GM12873 (cell line): ENCODE measurements around the gene IP6K1.

Source experiments
- CTCF ChIP-seq: IDR thresholded peaks from 2 replicates; pipeline ENCODE4 v1.5.1; 2012; ENCODE audit warnings: low read depth, mild to moderate bottlenecking, moderate library complexity, low read length, control low read depth; ENCODE audit not compliant: insufficient read depth; ENCODE audit errors: missing control alignments

The IP6K1 gene

GRCh38 chr3:49792371-49793150 lies 6.2 kb upstream of the IP6K1 start:
- no peak for TF ChIP-seq CTCF

DNA sequence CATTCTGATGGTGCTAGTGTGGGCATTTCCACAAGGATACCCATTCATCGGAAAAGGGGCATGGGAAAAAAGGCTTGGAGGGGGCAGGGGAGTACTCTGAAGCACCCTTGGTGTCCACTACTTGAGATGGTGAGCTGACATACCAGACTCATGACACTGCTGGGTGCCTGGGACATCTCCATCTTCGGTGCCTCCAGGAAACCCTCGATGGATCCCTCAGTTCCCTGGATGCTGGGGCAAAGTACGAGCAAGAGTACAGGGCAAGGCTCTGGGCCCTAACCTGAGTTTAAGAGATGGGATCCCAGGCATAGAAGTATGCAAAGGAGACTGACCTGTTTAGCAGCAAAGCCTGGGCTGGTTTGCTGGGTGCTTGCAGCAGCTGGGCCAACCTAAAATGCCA lies 5.2 kb upstream of the IP6K1 start:
- no peak for TF ChIP-seq CTCF

- TF ChIP-seq CTCF, result no peak
These were observed 4.5 kb upstream of the IP6K1 start for GRCh38 chr3:49790626-49791411.

- no peak for TF ChIP-seq CTCF
These were observed 1.7 kb upstream of the IP6K1 start for GRCh38 chr3:49788056-49788455.

- TF ChIP-seq CTCF, result no peak
These were observed 1.2 kb upstream of the IP6K1 start for GRCh38 chr3:49787536-49787935.

DNA sequence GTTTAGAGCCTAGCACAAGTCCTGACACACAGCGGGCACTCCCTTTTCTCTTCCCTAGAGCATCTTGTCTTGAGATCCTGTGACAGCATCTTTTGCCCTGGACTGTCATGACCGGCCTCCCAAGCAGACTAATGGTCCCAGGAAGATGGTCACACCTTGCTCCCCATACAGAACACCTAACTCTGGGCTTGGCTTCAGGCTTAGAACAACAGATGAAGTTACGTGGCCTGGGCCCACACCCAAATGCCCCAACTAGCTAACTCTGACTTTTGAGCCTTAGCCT lies 781 bp upstream of the IP6K1 start:
- TF ChIP-seq CTCF, result no peak

DNA sequence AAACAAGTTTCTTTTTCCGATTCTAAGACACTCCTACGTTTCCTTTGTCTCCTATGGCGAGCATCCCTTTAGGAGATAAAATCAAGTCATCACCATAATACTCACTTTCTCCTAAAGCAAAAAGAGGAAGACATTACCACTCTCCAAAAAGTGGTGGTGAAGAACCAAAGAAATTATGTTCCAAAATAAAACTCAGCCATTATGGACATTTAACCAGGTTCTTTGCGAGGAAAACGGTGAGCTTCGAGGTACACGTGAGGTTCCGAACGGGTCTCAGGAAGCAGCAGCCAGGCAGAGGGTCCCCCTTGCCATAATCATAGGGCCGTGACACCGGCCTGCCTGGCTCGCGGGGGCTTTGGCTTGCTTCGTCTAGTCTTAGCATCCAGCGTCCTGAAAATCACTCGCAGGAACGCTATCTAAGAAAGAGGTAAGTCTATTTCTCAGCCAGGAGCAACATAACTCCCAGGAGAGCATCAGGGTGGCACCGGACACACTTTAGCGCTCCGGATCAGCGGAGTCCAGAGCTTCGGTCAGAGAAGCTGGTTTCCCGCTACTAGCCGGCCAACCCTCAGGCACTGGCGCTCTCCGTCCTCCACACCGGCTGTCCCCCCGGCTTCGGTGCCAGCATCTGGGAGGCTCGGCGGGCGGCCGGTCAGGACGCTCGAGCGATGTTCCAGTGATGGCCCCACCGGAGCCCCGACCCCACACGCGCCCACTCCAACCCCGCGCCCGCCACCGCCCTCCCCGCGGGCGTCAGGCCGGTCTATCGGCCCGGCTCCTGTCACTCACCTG lies 581 bp downstream of the IP6K1 start:
- no peak for TF ChIP-seq CTCF
